ENCODE results near the gene ITGB1.
"Not testable (repeated sequence)": the region's sequence is repeated elsewhere in the genome, so short reads cannot be mapped to it uniquely, and the experiment has no call there.

The ITGB1 gene

GRCh38 chr10:32923134-32923533, 34.9 kb downstream of the ITGB1 start:
- Histone ChIP-seq H3K4me3 (ENCODE audit: low read length in 2 of 2) (no peak overlapping the region), H2BK5ac (ENCODE audit: low read length) (no peak overlapping the region), H3K14ac (ENCODE audit: low read length) (no peak overlapping the region), H3K18ac (ENCODE audit: low read length) (no peak overlapping the region), H2BK15ac (ENCODE audit: low read length) (no peak overlapping the region), H3K9me3 (replicated peaks in 1 of 2; ENCODE audit: control insufficient read depth in 2 of 2, insufficient read depth in 1 of 2, low read depth in 1 of 2, low read length in 2 of 2) (peaks cover 2 to 28% of the 10 kb centered on the region in 2 donors), H3K23ac (ENCODE audit: low read depth, low read length, poor library complexity) (no peak overlapping the region), H2AFZ (ENCODE audit: low read length) (no peak overlapping the region), H3K79me1 (ENCODE audit: low read depth, low read length) (peaks cover 1% of the 10 kb centered on the region), H2BK12ac (ENCODE audit: low read length) (no peak overlapping the region), H4K8ac (ENCODE audit: low read depth, low read length) (no peak overlapping the region), H3K4ac (ENCODE audit: low read length) (no peak overlapping the region), H2BK120ac (ENCODE audit: low read depth, low read length) (no peak overlapping the region), H3K4me1 (ENCODE audit: control insufficient read depth in 2 of 2, insufficient read depth in 1 of 2, low read depth in 1 of 2, low read length in 2 of 2) (peaks cover 0 to 1% of the 10 kb centered on the region in 2 donors), H3K4me2 (ENCODE audit: insufficient read depth, low read length, poor library complexity, severe bottlenecking) (no peak overlapping the region), H2AK5ac (ENCODE audit: low read depth, low read length) (no peak overlapping the region), H3K9ac (ENCODE audit: low read depth, low read length, poor library complexity) (no peak overlapping the region), H3K36me3 (replicated peaks in 1 of 2; ENCODE audit: control insufficient read depth in 2 of 2, insufficient read depth in 2 of 2, low read length in 2 of 2) (peaks cover 29 to 100% of the 10 kb centered on the region in 2 donors), H4K91ac (ENCODE audit: low read depth, low read length, poor library complexity) (no peak overlapping the region), H3K27me3 (ENCODE audit: control insufficient read depth in 3 of 3, insufficient read depth in 3 of 3, low read depth in 1 of 3, low read length in 3 of 3) (no peaks in the 10 kb centered on the region), H3K27ac (replicated peaks; ENCODE audit: low read length) (no peak overlapping the region)
- no peak for DNase-seq (ENCODE audit: low spot score)
- no CpG with 5 or more reads among the region's 2 CpGs for WGBS, 2 donors (ENCODE audit: extremely low coverage in 2 of 2, insufficient read length in 2 of 2, insufficient replicate concordance in 1 of 2)

GRCh38 chr10:32922170-32922569, 35.9 kb downstream of the ITGB1 start:
- no peak overlapping the region for H2BK5ac ChIP-seq (ENCODE audit: low read length)
- H2AFZ ChIP-seq (ENCODE audit: low read length): no peak overlapping the region
- H3K9me3 ChIP-seq (replicated peaks in 1 of 2; ENCODE audit: control insufficient read depth in 2 of 2, insufficient read depth in 1 of 2, low read depth in 1 of 2, low read length in 2 of 2): peaks cover 2 to 22% of the 10 kb centered on the region in 2 donors
- no peak overlapping the region for H3K27ac ChIP-seq (replicated peaks; ENCODE audit: low read length)
- peaks cover 0 to 1% of the 10 kb centered on the region in 2 donors for H3K4me1 ChIP-seq (ENCODE audit: control insufficient read depth in 2 of 2, insufficient read depth in 1 of 2, low read depth in 1 of 2, low read length in 2 of 2)
- H3K4me3 ChIP-seq (ENCODE audit: low read length in 2 of 2): no peak overlapping the region
- H3K4ac ChIP-seq (ENCODE audit: low read length): no peak overlapping the region
- H2BK120ac ChIP-seq (ENCODE audit: low read depth, low read length): no peak overlapping the region
- no peak overlapping the region for H4K91ac ChIP-seq (ENCODE audit: low read depth, low read length, poor library complexity)
- H2AK5ac ChIP-seq (ENCODE audit: low read depth, low read length): no peak overlapping the region
- H3K14ac ChIP-seq (ENCODE audit: low read length): no peak overlapping the region
- H3K23ac ChIP-seq (ENCODE audit: low read depth, low read length, poor library complexity): no peak overlapping the region
- no peak overlapping the region for H2BK15ac ChIP-seq (ENCODE audit: low read length)
- no peak overlapping the region for H3K9ac ChIP-seq (ENCODE audit: low read depth, low read length, poor library complexity)
- peaks cover 26 to 93% of the 10 kb centered on the region in 2 donors for H3K36me3 ChIP-seq (replicated peaks in 1 of 2; ENCODE audit: control insufficient read depth in 2 of 2, insufficient read depth in 2 of 2, low read length in 2 of 2)
- WGBS, 2 donors (ENCODE audit: extremely low coverage in 2 of 2, insufficient read length in 2 of 2, insufficient replicate concordance in 1 of 2): no CpG with 5 or more reads among the region's 2 CpGs
- DNase-seq (ENCODE audit: low spot score): no peak
- no peak overlapping the region for H4K8ac ChIP-seq (ENCODE audit: low read depth, low read length)
- H3K4me2 ChIP-seq (ENCODE audit: insufficient read depth, low read length, poor library complexity, severe bottlenecking): no peak overlapping the region
- no peaks in the 10 kb centered on the region for H3K27me3 ChIP-seq (ENCODE audit: control insufficient read depth in 3 of 3, insufficient read depth in 3 of 3, low read depth in 1 of 3, low read length in 3 of 3)
- peaks cover under 1% of the 10 kb centered on the region for H3K79me1 ChIP-seq (ENCODE audit: low read depth, low read length)
- no peak overlapping the region for H2BK12ac ChIP-seq (ENCODE audit: low read length)
- no peak overlapping the region for H3K18ac ChIP-seq (ENCODE audit: low read length)

- H4K91ac ChIP-seq (ENCODE audit: low read depth, low read length, poor library complexity); H2AFZ ChIP-seq (ENCODE audit: low read length); DNase-seq (ENCODE audit: low spot score); H3K27ac ChIP-seq (replicated peaks; ENCODE audit: low read length); H3K27me3 ChIP-seq (ENCODE audit: control insufficient read depth in 3 of 3, insufficient read depth in 3 of 3, low read depth in 1 of 3, low read length in 3 of 3); H3K9ac ChIP-seq (ENCODE audit: low read depth, low read length, poor library complexity); H3K4me1 ChIP-seq (ENCODE audit: control insufficient read depth in 2 of 2, insufficient read depth in 1 of 2, low read depth in 1 of 2, low read length in 2 of 2); H2BK5ac ChIP-seq (ENCODE audit: low read length); H3K4me2 ChIP-seq (ENCODE audit: insufficient read depth, low read length, poor library complexity, severe bottlenecking); H2AK5ac ChIP-seq (ENCODE audit: low read depth, low read length); H3K79me1 ChIP-seq (ENCODE audit: low read depth, low read length); H2BK120ac ChIP-seq (ENCODE audit: low read depth, low read length); H3K23ac ChIP-seq (ENCODE audit: low read depth, low read length, poor library complexity); H3K14ac ChIP-seq (ENCODE audit: low read length); H4K8ac ChIP-seq (ENCODE audit: low read depth, low read length); H2BK15ac ChIP-seq (ENCODE audit: low read length); H3K4ac ChIP-seq (ENCODE audit: low read length); H3K18ac ChIP-seq (ENCODE audit: low read length); H3K4me3 ChIP-seq (ENCODE audit: low read length in 2 of 2); H2BK12ac ChIP-seq (ENCODE audit: low read length): not testable (repeated sequence)
- Histone ChIP-seq H3K9me3 (replicated peaks in 1 of 2; ENCODE audit: control insufficient read depth in 2 of 2, insufficient read depth in 1 of 2, low read depth in 1 of 2, low read length in 2 of 2) (peaks cover 0 to 13% of the 10 kb centered on the region in 2 donors), H3K36me3 (replicated peaks in 1 of 2; ENCODE audit: control insufficient read depth in 2 of 2, insufficient read depth in 2 of 2, low read length in 2 of 2) (peaks cover 9 to 70% of the 10 kb centered on the region in 2 donors)
- no CpG with 5 or more reads among the region's 5 CpGs for WGBS, 2 donors (ENCODE audit: extremely low coverage in 2 of 2, insufficient read length in 2 of 2, insufficient replicate concordance in 1 of 2)
These were observed 40.2 kb downstream of the ITGB1 start for GRCh38 chr10:32917817-32918216.

GRCh38 chr10:32911285-32912016, 46.6 kb downstream of the ITGB1 start:
- H4K91ac ChIP-seq (ENCODE audit: low read depth, low read length, poor library complexity): no peak overlapping the region
- H3K18ac ChIP-seq (ENCODE audit: low read length): no peak overlapping the region
- H3K4me3 ChIP-seq (ENCODE audit: low read length in 2 of 2): no peak overlapping the region
- no peak overlapping the region for H2BK5ac ChIP-seq (ENCODE audit: low read length)
- no peak overlapping the region for H2BK12ac ChIP-seq (ENCODE audit: low read length)
- peaks cover 7 to 84% of the 10 kb centered on the region in 2 donors for H3K36me3 ChIP-seq (replicated peaks in 1 of 2; ENCODE audit: control insufficient read depth in 2 of 2, insufficient read depth in 2 of 2, low read length in 2 of 2)
- no peaks in the 10 kb centered on the region for H3K27me3 ChIP-seq (ENCODE audit: control insufficient read depth in 3 of 3, insufficient read depth in 3 of 3, low read depth in 1 of 3, low read length in 3 of 3)
- no CpG with 5 or more reads among the region's 11 CpGs for WGBS, 2 donors (ENCODE audit: extremely low coverage in 2 of 2, insufficient read length in 2 of 2, insufficient replicate concordance in 1 of 2)
- H3K4ac ChIP-seq (ENCODE audit: low read length): no peak overlapping the region
- H2AK5ac ChIP-seq (ENCODE audit: low read depth, low read length): no peak overlapping the region
- H4K8ac ChIP-seq (ENCODE audit: low read depth, low read length): no peak overlapping the region
- no peak for DNase-seq (ENCODE audit: low spot score)
- H3K27ac ChIP-seq (replicated peaks; ENCODE audit: low read length): no peak overlapping the region
- no peak overlapping the region for H2BK120ac ChIP-seq (ENCODE audit: low read depth, low read length)
- no peak overlapping the region for H2AFZ ChIP-seq (ENCODE audit: low read length)
- H3K79me1 ChIP-seq (ENCODE audit: low read depth, low read length): no peaks in the 10 kb centered on the region
- no peak overlapping the region for H3K14ac ChIP-seq (ENCODE audit: low read length)
- H3K23ac ChIP-seq (ENCODE audit: low read depth, low read length, poor library complexity): no peak overlapping the region
- H2BK15ac ChIP-seq (ENCODE audit: low read length): no peak overlapping the region
- no peaks in the 10 kb centered on the region for H3K4me1 ChIP-seq (ENCODE audit: control insufficient read depth in 2 of 2, insufficient read depth in 1 of 2, low read depth in 1 of 2, low read length in 2 of 2)
- no peak overlapping the region for H3K9ac ChIP-seq (ENCODE audit: low read depth, low read length, poor library complexity)
- peaks cover 0 to 3% of the 10 kb centered on the region in 2 donors for H3K9me3 ChIP-seq (replicated peaks in 1 of 2; ENCODE audit: control insufficient read depth in 2 of 2, insufficient read depth in 1 of 2, low read depth in 1 of 2, low read length in 2 of 2)
- H3K4me2 ChIP-seq (ENCODE audit: insufficient read depth, low read length, poor library complexity, severe bottlenecking): no peak overlapping the region
